AG04450 (cell line): ENCODE data around the gene MTUS2. TPM values are rescaled to one million over a fixed set of nuclear protein-coding genes. Genes with fewer than 3 reads are reported as not detected.

Source experiments
- CTCF ChIA-PET: fragments of 300-600, 350-600 bp; formaldehyde crosslinking; extraction: SDS; loops from one replicate; lab custom pipeline; 2022; ENCODE audit warnings: antibody characterized with exemption, inconsistent platforms; lab: Charles Lee
- POLR2A ChIA-PET: fragments of 350-600 bp; formaldehyde crosslinking; extraction: SDS; loops from one replicate; lab custom pipeline; 2021; ENCODE audit warnings: antibody characterized with exemption, inconsistent platforms; lab: Yijun Ruan, JAX
- DNase-seq: peaks from one replicate; pipeline ENCODE4 v3.0.0-alpha.2; 2011; ENCODE audit warnings: low read depth, low spot score
- H3K27ac ChIP-seq: one replicate; pipeline ENCODE4 v1.5.1; 2012; ENCODE audit warnings: low read depth, low read length, control low read depth
- H3K27me3 ChIP-seq: one replicate; pipeline ENCODE4 v1.6.0; 2012; ENCODE audit warnings: low read length; ENCODE audit not compliant: control insufficient read depth, insufficient read depth
- H3K4me3 ChIP-seq: 2 replicates; pipeline ENCODE4 v1.5.1; 2011; ENCODE audit warnings: mild to moderate bottlenecking, low read depth, low read length, control low read depth
- H3K9me3 ChIP-seq: 2 replicates; pipeline ENCODE4 v1.5.1; 2012; ENCODE audit warnings: low read length; ENCODE audit not compliant: control insufficient read depth, insufficient read depth
- polyA plus RNA-seq: library from polyadenylated mRNA; depleted of rRNA; stranded (reverse); fragments of >200 nt; gene quantifications from 2 replicates; pipeline ENCODE4 v1.2.3, GENCODE V29; 2011
- TF ChIP-seq, protein P1 (sequence below): IDR thresholded peaks from 2 replicates; pipeline ENCODE4 v1.5.1; 2011; ENCODE audit warnings: low read depth, low read length, control low read depth, inconsistent platforms

The MTUS2 gene
- polyA plus RNA-seq, 1 experiment = 0.02 TPM

DNA sequence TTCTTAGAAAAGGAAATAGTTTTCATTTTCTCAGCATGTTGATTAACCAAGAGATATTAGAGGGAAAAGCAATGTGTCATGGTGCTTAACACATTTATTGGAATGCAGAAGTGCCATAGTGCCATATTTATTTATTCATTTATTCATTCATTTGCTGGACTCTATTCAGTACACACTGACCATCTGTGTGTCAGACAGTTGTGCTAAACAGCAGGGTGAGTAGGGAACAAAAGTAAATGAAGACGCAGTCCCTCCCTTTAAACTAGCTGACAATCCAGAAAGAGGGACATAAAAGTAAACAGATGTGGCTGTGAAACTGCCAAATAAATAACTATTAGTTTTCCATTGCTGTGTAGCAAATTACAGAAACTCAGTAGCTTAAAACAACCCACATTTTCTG lies 323.7 kb downstream of the MTUS2 start:
- peaks cover 9% of the 10 kb centered on the region for H3K9me3 ChIP-seq
- DNase-seq = no peak

GRCh38 chr13:29154390-29154789 lies 334.3 kb downstream of the MTUS2 start:
- Histone ChIP-seq H3K27me3 (no peaks in the 10 kb centered on the region), H3K9me3 (peaks cover 10% of the 10 kb centered on the region), H3K27ac (no peak overlapping the region), H3K4me3 (no peak overlapping the region)
- ChIA-PET CTCF (no interaction called here), POLR2A (no interaction called here)
- DNase-seq = no peak
- TF ChIP-seq, protein P1, sequence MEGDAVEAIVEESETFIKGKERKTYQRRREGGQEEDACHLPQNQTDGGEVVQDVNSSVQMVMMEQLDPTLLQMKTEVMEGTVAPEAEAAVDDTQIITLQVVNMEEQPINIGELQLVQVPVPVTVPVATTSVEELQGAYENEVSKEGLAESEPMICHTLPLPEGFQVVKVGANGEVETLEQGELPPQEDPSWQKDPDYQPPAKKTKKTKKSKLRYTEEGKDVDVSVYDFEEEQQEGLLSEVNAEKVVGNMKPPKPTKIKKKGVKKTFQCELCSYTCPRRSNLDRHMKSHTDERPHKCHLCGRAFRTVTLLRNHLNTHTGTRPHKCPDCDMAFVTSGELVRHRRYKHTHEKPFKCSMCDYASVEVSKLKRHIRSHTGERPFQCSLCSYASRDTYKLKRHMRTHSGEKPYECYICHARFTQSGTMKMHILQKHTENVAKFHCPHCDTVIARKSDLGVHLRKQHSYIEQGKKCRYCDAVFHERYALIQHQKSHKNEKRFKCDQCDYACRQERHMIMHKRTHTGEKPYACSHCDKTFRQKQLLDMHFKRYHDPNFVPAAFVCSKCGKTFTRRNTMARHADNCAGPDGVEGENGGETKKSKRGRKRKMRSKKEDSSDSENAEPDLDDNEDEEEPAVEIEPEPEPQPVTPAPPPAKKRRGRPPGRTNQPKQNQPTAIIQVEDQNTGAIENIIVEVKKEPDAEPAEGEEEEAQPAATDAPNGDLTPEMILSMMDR = no peak

More for the DNA sequence above, 323.7 kb downstream of the MTUS2 start:
- TF ChIP-seq, protein P1 = no peak
- ChIA-PET POLR2A (no interaction called here), CTCF (no interaction called here)
- no peaks in the 10 kb centered on the region for H3K27me3 ChIP-seq
- no peak overlapping the region for H3K4me3 ChIP-seq
- H3K27ac ChIP-seq = no peak overlapping the region

GRCh38 chr13:29156136-29156535 lies 336.0 kb downstream of the MTUS2 start:
- DNase-seq = no peak

DNA sequence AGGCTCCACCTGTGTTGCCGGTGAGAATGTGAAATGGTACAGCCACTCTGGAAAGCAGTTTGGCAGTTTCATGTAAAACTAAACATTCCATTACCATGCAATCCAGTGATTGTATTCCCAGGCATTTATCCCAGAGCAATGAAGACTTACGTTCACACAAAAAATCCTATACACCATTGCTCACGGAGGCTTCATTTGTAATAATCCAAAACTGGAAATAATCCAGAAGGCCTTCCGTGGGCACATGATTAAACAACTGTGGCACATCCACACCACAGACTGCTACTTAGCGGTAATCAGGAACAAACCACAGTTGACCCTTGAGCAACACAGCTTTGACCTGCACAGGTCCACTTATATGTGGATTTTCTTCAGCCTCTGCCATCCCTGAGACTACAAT lies 339.7 kb downstream of the MTUS2 start:
- Histone ChIP-seq H3K27ac (no peak overlapping the region), H3K9me3 (peaks cover 20% of the 10 kb centered on the region), H3K4me3 (no peak overlapping the region), H3K27me3 (no peaks in the 10 kb centered on the region)
- TF ChIP-seq, protein P1 = no peak
- CTCF ChIA-PET = no interaction called here
- DNase-seq = no peak
- POLR2A ChIA-PET = no interaction called here

More at GRCh38 chr13:29156136-29156535, 336.0 kb downstream of the MTUS2 start:
- H3K27ac ChIP-seq = no peak overlapping the region
- TF ChIP-seq, protein P1 = no peak
- H3K4me3 ChIP-seq = no peak overlapping the region
- CTCF ChIA-PET = no interaction called here
- no peaks in the 10 kb centered on the region for H3K27me3 ChIP-seq
- POLR2A ChIA-PET = no interaction called here
- peaks cover 10% of the 10 kb centered on the region for H3K9me3 ChIP-seq

DNA sequence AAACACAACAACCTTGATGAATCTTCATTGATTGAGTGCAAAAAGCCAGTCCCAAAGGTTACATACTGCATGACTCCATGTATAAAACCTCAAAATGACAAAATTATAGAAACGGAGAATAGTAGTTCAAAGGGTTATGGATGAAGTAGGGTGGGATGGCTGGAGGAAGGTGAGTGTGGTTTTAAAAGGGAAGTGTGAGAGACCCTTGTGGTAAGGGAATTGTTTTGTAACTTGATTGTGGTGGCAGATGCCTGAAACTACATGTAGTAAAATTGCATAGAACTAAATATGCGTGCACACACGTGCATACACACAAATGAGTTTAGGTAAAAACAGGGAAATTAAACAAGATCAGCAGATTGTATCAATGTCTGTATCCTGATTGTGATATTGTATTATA lies 340.7 kb downstream of the MTUS2 start:
- TF ChIP-seq, protein P1 = no peak
- ChIA-PET POLR2A (no interaction called here), CTCF (no interaction called here)
- no peak overlapping the region for H3K4me3 ChIP-seq
- no peak overlapping the region for H3K27ac ChIP-seq
- H3K9me3 ChIP-seq = peaks cover 23% of the 10 kb centered on the region
- DNase-seq = no peak
- H3K27me3 ChIP-seq = no peaks in the 10 kb centered on the region
